ENCODE measurements around the gene PPP1R15B. TPM values are rescaled to one million over a fixed set of nuclear protein-coding genes. Genes with fewer than 3 reads are reported as not detected.

PPP1R15B gene
- total RNA-seq, 1 donor from 2014 or later = 43.3 TPM

DNA sequence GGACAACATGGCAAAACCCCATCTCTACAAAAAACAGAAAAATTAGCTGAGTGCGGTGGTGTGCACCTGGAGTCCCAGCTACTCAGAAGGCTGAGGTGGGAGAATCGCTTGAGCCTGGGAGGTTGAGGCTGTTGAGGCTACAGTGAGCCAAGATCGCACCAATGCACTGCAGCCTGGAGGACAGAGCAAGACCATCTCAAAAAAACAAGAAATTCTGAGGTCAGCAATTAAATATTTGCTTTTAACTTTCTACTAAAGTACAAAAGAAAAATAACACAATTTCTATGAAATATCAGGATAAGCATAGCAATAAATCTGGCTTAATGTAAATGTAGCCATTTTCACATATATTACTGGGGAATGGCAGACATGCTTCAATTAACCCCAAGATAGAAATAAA lies 9.9 kb downstream of the PPP1R15B start:
- no peak overlapping the region for H3K4me3 Mint-ChIP-seq (ENCODE audit: low read depth)
- no peaks in the 10 kb centered on the region for H3K9me3 Mint-ChIP-seq (ENCODE audit: low read depth)
- peak overlapping the region; percentile 5 for H3K27ac Mint-ChIP-seq
- DNase-seq (ENCODE audit: low spot score, unreplicated experiment) = no peak
- peaks cover 12% of the 10 kb centered on the region for H3K4me1 Mint-ChIP-seq (ENCODE audit: low read depth)
- TF ChIP-seq, protein P1, sequence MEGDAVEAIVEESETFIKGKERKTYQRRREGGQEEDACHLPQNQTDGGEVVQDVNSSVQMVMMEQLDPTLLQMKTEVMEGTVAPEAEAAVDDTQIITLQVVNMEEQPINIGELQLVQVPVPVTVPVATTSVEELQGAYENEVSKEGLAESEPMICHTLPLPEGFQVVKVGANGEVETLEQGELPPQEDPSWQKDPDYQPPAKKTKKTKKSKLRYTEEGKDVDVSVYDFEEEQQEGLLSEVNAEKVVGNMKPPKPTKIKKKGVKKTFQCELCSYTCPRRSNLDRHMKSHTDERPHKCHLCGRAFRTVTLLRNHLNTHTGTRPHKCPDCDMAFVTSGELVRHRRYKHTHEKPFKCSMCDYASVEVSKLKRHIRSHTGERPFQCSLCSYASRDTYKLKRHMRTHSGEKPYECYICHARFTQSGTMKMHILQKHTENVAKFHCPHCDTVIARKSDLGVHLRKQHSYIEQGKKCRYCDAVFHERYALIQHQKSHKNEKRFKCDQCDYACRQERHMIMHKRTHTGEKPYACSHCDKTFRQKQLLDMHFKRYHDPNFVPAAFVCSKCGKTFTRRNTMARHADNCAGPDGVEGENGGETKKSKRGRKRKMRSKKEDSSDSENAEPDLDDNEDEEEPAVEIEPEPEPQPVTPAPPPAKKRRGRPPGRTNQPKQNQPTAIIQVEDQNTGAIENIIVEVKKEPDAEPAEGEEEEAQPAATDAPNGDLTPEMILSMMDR (IDR thresholded peaks at IDR 0.05; ENCODE audit: unreplicated experiment) = no peak
- H3K27me3 Mint-ChIP-seq = no peaks in the 10 kb centered on the region
- peaks cover 14% of the 10 kb centered on the region for H3K36me3 Mint-ChIP-seq (ENCODE audit: insufficient read depth)

DNA sequence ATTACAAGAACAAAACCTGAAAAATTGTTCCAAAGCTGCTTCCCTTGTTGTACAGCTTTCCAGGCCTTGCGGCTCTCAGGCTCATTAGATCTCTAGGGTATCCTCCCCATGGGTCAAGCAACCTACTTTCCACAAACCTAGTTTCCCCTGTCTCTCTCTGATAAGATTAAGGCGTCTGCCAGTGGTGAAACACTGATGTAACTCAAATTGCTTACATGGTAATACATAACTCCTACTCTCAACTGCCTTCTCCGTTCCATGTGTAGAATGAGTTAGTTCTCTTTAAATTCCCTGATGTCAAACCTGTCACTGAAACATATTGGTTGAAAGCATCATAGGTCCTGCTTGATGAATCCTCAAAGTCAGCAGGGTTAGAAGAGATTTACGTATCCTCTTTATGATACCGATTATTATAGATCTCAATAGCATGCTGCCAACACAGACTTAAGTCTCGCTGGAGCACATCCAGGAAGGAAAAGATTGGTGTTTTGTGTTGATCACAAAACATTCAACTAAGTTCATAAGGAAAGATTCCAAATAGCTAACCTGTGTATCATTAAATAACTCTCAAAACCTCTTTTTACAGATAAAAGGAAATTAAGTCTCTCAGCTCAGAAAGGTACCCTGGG lies 10.6 kb downstream of the PPP1R15B start:
- DNase-seq (ENCODE audit: low spot score, unreplicated experiment) = no peak
- Mint-ChIP-seq H3K27ac (peak overlapping the region; percentile 42), H3K27me3 (no peaks in the 10 kb centered on the region), H3K4me3 (ENCODE audit: low read depth) (no peak overlapping the region), H3K36me3 (ENCODE audit: insufficient read depth) (peaks cover 14% of the 10 kb centered on the region), H3K4me1 (ENCODE audit: low read depth) (peaks cover 10% of the 10 kb centered on the region), H3K9me3 (ENCODE audit: low read depth) (no peaks in the 10 kb centered on the region)
- TF ChIP-seq, protein P1 (IDR thresholded peaks at IDR 0.05; ENCODE audit: unreplicated experiment) = no peak

DNA sequence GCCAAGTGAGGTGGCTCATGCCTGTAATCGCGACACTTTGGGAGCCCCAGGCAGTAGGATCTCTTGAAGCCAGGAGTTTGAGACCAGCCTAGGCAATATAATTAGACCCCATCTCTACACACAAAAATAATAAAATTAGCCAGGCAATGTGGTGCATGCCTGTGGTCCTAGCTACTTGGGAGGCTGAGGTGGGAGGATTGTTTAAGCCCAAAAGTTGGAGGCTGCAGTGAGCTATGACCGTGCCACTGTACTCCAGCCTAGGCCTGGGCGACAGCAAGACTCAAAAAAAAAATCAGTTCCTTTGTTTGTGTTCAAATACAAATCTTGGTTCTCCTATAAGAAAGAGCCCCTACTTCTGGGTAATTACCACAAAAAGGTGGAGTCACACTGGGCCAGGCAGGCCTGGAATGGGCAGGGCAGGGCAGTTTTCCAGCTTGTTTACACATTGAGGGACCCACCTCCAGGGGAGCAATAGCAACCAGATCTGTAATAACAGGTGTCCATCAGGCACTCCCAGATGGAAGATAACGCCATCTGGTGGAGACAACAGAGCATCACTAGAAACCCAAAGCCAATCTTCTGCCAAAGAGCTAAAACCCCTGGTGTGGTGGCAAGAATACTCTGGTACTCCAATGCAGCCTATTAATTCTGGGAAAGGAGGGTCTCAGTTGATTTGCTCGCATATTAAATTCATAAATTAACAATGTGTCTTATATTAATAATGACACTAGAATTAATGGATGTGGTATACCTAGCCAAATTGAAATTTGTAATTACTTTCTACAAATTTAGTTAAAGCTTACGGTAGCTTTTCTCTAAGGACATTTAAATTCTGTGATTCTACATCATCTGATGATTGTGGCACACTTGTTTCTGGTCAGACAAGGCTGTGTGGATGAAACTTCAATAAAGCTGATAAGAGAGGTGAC lies 13.2 kb downstream of the PPP1R15B start:
- H3K27ac Mint-ChIP-seq = peak overlapping the region; percentile 84
- peaks cover 1% of the 10 kb centered on the region for H3K4me1 Mint-ChIP-seq (ENCODE audit: low read depth)
- TF ChIP-seq, protein P1 (IDR thresholded peaks at IDR 0.05; ENCODE audit: unreplicated experiment) = peak; percentile 77
- H3K4me3 Mint-ChIP-seq (ENCODE audit: low read depth) = no peak overlapping the region
- H3K9me3 Mint-ChIP-seq (ENCODE audit: low read depth) = peaks cover 3% of the 10 kb centered on the region
- H3K36me3 Mint-ChIP-seq (ENCODE audit: insufficient read depth) = peaks cover 12% of the 10 kb centered on the region
- H3K27me3 Mint-ChIP-seq = peaks cover 3% of the 10 kb centered on the region
- peak; percentile 37 for DNase-seq (ENCODE audit: low spot score, unreplicated experiment)

DNA sequence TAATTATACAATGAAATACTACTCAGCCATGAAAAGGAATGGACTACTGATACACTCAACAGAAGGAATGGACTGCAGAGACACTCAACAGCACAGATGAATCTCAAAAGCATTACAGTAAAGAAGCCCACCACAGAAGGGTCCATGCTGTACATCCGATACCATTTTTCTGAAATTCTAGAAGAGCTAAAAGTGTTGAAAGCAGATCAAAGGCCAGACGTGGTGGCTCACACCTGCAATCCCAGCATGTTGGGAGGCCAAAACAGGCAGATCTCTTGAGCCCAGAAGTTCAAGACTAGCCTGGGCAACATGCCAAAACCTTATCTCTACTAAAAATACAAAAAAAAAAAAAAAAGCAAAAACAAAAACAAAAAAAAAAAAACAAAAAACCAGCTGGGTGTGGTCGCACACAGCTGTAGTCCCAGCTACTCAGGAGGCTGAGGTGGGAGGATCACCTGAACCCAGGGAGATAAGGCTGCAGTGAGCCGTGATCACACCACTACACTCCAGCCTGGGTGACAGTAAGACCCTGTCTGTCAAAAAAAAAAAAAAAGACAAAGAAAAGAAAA lies 15.5 kb downstream of the PPP1R15B start:
- no peak overlapping the region for H3K4me3 Mint-ChIP-seq (ENCODE audit: low read depth)
- H3K27ac Mint-ChIP-seq = no peak overlapping the region
- H3K9me3 Mint-ChIP-seq (ENCODE audit: low read depth) = peaks cover 4% of the 10 kb centered on the region
- TF ChIP-seq, protein P1 (IDR thresholded peaks at IDR 0.05; ENCODE audit: unreplicated experiment) = no peak
- peaks cover 11% of the 10 kb centered on the region for H3K36me3 Mint-ChIP-seq (ENCODE audit: insufficient read depth)
- H3K4me1 Mint-ChIP-seq (ENCODE audit: low read depth) = peaks cover 1% of the 10 kb centered on the region
- DNase-seq (ENCODE audit: low spot score, unreplicated experiment) = no peak
- peaks cover 4% of the 10 kb centered on the region for H3K27me3 Mint-ChIP-seq

DNA sequence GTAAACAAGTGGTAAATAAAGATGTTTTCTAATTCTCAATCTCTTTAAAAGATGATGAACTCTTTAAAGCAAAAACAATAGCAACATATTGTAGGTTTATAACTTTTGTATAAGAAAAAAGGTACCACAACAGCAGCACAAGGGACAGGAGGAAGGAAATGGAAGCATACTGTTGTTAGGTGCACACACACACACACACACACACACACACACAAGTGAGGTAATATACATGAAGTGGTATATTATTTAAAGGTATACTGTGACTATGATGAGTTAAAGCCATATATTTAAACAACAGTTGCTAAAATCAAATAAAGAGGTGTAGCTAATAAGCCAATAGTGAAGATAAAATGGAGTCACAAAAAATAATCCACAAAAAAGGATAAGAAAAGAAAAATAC lies 20.0 kb downstream of the PPP1R15B start:
- peaks cover 1% of the 10 kb centered on the region for H3K36me3 Mint-ChIP-seq (ENCODE audit: insufficient read depth)
- H3K9me3 Mint-ChIP-seq (ENCODE audit: low read depth) = peaks cover 4% of the 10 kb centered on the region
- no peak overlapping the region for H3K27ac Mint-ChIP-seq
- DNase-seq (ENCODE audit: low spot score, unreplicated experiment) = no peak
- H3K27me3 Mint-ChIP-seq = peaks cover 16% of the 10 kb centered on the region
- TF ChIP-seq, protein P1 (IDR thresholded peaks at IDR 0.05; ENCODE audit: unreplicated experiment) = no peak
- no peaks in the 10 kb centered on the region for H3K4me1 Mint-ChIP-seq (ENCODE audit: low read depth)
- no peak overlapping the region for H3K4me3 Mint-ChIP-seq (ENCODE audit: low read depth)

All from progenitor cell of endocrine pancreas (in vitro differentiated cells).